ENCODE results near the gene WFS1. TPM values are rescaled to one million over a fixed set of nuclear protein-coding genes. Genes with fewer than 3 reads are reported as not detected.
A peak's percentile ranks its signal among the peaks of the same experiment; 100 is the strongest.

The WFS1 gene
- total RNA-seq, 6 donors from 2014 or later: 88.8 to 180 (median 105) TPM

GRCh38 chr4:6299875-6300274, 30.2 kb downstream of the WFS1 start:
- no peak overlapping the region for H3K4me3 ChIP-seq
- H3K27ac ChIP-seq: no peak overlapping the region
- no peak for TF ChIP-seq CTCF (IDR thresholded peaks at IDR 0.05)
- no peak for TF ChIP-seq POLR2AphosphoS5 (IDR thresholded peaks at IDR 0.05)
- no peak for TF ChIP-seq POLR2A (IDR thresholded peaks at IDR 0.05)
- no peaks in the 10 kb centered on the region for H3K4me1 ChIP-seq
- DNase-seq (no peak), ATAC-seq (ENCODE audit: low FRiP score in 2 of 2) (no peak)
- H3K27me3 ChIP-seq: no peaks in the 10 kb centered on the region
- H3K36me3 ChIP-seq: peaks cover 0 to 92% (median 46%) of the 10 kb centered on the region in 4 donors
- no peaks in the 10 kb centered on the region for H3K9me3 ChIP-seq
- 87 to 98% methylated on average over 8 to 12 of the region's 12 CpGs for WGBS, 2 donors

- DNase-seq: no peak
- Histone ChIP-seq H3K36me3 (peaks cover 0 to 90% (median 41%) of the 10 kb centered on the region in 4 donors), H3K4me1 (no peaks in the 10 kb centered on the region), H3K9me3 (no peaks in the 10 kb centered on the region), H3K27ac (no peak overlapping the region), H3K4me3 (no peak overlapping the region), H3K27me3 (no peaks in the 10 kb centered on the region)
- 86 to 87% methylated on average over 11 of the region's 11 CpGs for WGBS, 2 donors
- TF ChIP-seq CTCF (IDR thresholded peaks at IDR 0.05) (no peak), POLR2A (IDR thresholded peaks at IDR 0.05) (no peak), EP300 (IDR thresholded peaks at IDR 0.05) (no peak), POLR2AphosphoS5 (IDR thresholded peaks at IDR 0.05) (no peak)
- no peak for ATAC-seq (ENCODE audit: low FRiP score in 2 of 2)
Measured at GRCh38 chr4:6300359-6300758, 30.7 kb downstream of the WFS1 start.

DNA sequence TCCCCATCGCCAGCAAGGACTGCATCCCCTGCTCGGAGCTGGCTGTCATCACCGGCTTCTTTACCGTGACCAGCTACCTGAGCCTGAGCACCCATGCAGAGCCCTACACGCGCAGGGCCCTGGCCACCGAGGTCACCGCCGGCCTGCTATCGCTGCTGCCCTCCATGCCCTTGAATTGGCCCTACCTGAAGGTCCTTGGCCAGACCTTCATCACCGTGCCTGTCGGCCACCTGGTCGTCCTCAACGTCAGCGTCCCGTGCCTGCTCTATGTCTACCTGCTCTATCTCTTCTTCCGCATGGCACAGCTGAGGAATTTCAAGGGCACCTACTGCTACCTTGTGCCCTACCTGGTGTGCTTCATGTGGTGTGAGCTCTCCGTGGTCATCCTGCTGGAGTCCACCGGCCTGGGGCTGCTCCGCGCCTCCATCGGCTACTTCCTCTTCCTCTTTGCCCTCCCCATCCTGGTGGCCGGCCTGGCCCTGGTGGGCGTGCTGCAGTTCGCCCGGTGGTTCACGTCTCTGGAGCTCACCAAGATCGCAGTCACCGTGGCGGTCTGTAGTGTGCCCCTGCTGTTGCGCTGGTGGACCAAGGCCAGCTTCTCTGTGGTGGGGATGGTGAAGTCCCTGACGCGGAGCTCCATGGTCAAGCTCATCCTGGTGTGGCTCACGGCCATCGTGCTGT, 31.5 kb downstream of the WFS1 start:
- 89 to 94% methylated on average over 31 of the region's 35 CpGs for WGBS, 2 donors
- Histone ChIP-seq H3K4me1 (no peaks in the 10 kb centered on the region), H3K36me3 (peaks cover 0 to 82% (median 33%) of the 10 kb centered on the region in 4 donors), H3K9me3 (no peaks in the 10 kb centered on the region), H3K27me3 (no peaks in the 10 kb centered on the region), H3K4me3 (no peak overlapping the region), H3K27ac (no peak overlapping the region)
- no peak for ATAC-seq (ENCODE audit: low FRiP score in 2 of 2)
- peak in 1 of 2 donors; percentile 71 for DNase-seq
- TF ChIP-seq EP300 (IDR thresholded peaks at IDR 0.05) (no peak), POLR2A (IDR thresholded peaks at IDR 0.05) (no peak), POLR2AphosphoS5 (IDR thresholded peaks at IDR 0.05) (no peak), CTCF (IDR thresholded peaks at IDR 0.05) (no peak)

GRCh38 chr4:6301732-6302442, 32.2 kb downstream of the WFS1 start:
- ATAC-seq (ENCODE audit: low FRiP score in 2 of 2): no peak
- no peak overlapping the region for H3K4me3 ChIP-seq
- WGBS, 2 donors: 97 to 98% methylated on average over 20 to 55 of the region's 55 CpGs
- peak in 1 of 2 donors; percentile 78 for DNase-seq
- H3K27ac ChIP-seq: no peak overlapping the region
- H3K4me1 ChIP-seq: no peaks in the 10 kb centered on the region
- H3K36me3 ChIP-seq: peaks cover 0 to 75% (median 26%) of the 10 kb centered on the region in 4 donors
- H3K27me3 ChIP-seq: no peaks in the 10 kb centered on the region
- TF ChIP-seq POLR2A (IDR thresholded peaks at IDR 0.05) (no peak), EP300 (IDR thresholded peaks at IDR 0.05) (no peak), POLR2AphosphoS5 (IDR thresholded peaks at IDR 0.05) (no peak), CTCF (IDR thresholded peaks at IDR 0.05) (no peak)
- H3K9me3 ChIP-seq: no peaks in the 10 kb centered on the region

Data from upper lobe of left lung (tissue), 6 donors.